Measurements from ENCODE around the gene TBX18. TPM values are rescaled to one million over a fixed set of nuclear protein-coding genes. Genes with fewer than 3 reads are reported as not detected.

The TBX18 gene
- total and polyA plus RNA-seq, 10 of the 15 experiments (the other 5 are each of a cell fraction or from before 2014, with no cell fraction given): 0.03 to 6.1 (median 0.17) TPM; not detected in 6

DNA sequence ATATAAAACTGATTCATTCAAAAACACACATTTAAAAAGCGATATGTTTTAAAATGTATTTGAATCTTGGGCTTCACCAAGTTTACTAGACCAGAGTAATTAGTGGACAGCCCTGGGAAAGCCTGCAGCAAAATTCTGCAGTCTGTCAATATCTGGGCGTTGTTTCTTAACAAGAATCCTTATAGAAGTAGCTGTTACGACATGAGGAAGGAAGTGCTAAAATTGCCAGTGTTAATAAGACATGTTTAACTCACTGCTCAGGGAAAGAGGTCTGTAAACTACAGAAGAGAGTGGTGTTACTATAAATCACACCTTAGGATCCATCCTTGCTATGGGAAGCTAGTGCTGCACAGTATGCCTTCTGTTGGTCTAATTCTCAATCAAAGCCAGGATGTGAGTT is 120.6 kb downstream of the TBX18 start:
- ChIA-PET CTCF (no interaction called here), POLR2A (no interaction called here), RAD21 (ENCODE audit: unreplicated experiment) (no interaction called here), SMC1A (ENCODE audit: uncharacterized antibody, unreplicated experiment) (interaction anchor here (0.8 to 1.2 kb wide), 2 partner anchors 28 to 75 kb away, joined by 3 to 4 read pairs; no protein-coding TSS in a partner anchor)
- H3K9ac ChIP-seq (ENCODE audit: control insufficient read depth, insufficient read depth, low read length): no peak overlapping the region
- intact Hi-C loops (cut with micrococcal nuclease; ENCODE audit: unreplicated experiment): no loop called here
- H3K27ac ChIP-seq (ENCODE audit: control insufficient read depth, insufficient read depth): no peak overlapping the region
- no TSS peak for BruUV-seq (replicated peaks)
- DNase-seq (ENCODE audit: low read depth, low spot score) (no peak), FAIRE-seq (no peak), ATAC-seq (no peak)
- no peaks in the 10 kb centered on the region for H4K20me1 ChIP-seq (ENCODE audit: control insufficient read depth, insufficient read depth)
- in situ Hi-C loops (cut with MboI): no loop called here
- H3K36me3 ChIP-seq (ENCODE audit: control insufficient read depth in 2 of 2, insufficient read depth in 2 of 2, low read length in 1 of 2): no peaks in the 10 kb centered on the region
- no peak for TF ChIP-seq HDAC2 (IDR thresholded peaks at IDR 0.05)
- TF ChIP-seq SP1 (IDR thresholded peaks at IDR 0.05; ENCODE audit: low read depth, low read length): no peak
- TF ChIP-seq, protein P1, sequence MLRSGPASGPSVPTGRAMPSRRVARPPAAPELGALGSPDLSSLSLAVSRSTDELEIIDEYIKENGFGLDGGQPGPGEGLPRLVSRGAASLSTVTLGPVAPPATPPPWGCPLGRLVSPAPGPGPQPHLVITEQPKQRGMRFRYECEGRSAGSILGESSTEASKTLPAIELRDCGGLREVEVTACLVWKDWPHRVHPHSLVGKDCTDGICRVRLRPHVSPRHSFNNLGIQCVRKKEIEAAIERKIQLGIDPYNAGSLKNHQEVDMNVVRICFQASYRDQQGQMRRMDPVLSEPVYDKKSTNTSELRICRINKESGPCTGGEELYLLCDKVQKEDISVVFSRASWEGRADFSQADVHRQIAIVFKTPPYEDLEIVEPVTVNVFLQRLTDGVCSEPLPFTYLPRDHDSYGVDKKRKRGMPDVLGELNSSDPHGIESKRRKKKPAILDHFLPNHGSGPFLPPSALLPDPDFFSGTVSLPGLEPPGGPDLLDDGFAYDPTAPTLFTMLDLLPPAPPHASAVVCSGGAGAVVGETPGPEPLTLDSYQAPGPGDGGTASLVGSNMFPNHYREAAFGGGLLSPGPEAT (IDR thresholded peaks at IDR 0.05; ENCODE audit: low read depth): no peak
- TF ChIP-seq RCOR1 (conservative IDR thresholded peaks at IDR 0.05; ENCODE audit: low read depth, low read length): no peak
- H3K79me2 ChIP-seq (ENCODE audit: control insufficient read depth, insufficient read depth, low read length): no peaks in the 10 kb centered on the region
- no peaks in the 10 kb centered on the region for H3K9me3 ChIP-seq (replicated peaks; ENCODE audit: control insufficient read depth, insufficient read depth, low read length)
- H3K4me2 ChIP-seq (ENCODE audit: control insufficient read depth, insufficient read depth): no peak overlapping the region
- no peaks in the 10 kb centered on the region for H3K4me1 ChIP-seq (ENCODE audit: control insufficient read depth, insufficient read depth, low read length)
- 0% methylated on average over 3 of the region's 3 CpGs for WGBS (ENCODE audit: insufficient coverage, insufficient replicate concordance, low lambda C conversion rate, missing lambda C conversion rate)
- H2AFZ ChIP-seq (ENCODE audit: control insufficient read depth, low read depth, low read length): no peak overlapping the region
- no peak overlapping the region for H3K4me3 ChIP-seq
- no peaks in the 10 kb centered on the region for H3K27me3 ChIP-seq (replicated peaks in 1 of 2; ENCODE audit: control insufficient read depth in 2 of 2, insufficient read depth in 2 of 2, low read length in 1 of 2)

DNA sequence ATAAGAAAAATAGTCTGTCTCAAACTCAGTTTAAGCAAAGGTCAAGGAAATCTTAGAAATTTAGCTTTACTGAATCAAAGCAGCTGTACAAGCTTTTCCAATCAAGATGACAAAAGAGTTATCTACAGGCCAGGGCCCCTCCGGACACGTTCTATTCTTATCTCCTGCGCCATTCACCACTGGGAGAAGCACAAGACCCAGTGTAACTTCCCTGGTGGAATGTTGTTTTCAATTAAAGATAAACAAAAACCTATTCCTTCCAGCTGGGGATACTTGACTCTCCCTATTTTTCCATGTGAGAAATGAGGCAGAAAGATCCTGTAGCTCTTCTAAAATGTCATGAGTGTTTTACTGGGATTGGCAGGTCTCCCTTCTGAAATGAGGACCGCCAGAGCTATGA is 123.3 kb downstream of the TBX18 start:
- SMC1A ChIA-PET (ENCODE audit: uncharacterized antibody, unreplicated experiment): interaction anchor here (0.9 to 1.9 kb wide), 4 partner anchors 26 to 218 kb away, joined by 3 to 5 read pairs (median 3); no protein-coding TSS in a partner anchor
- intact Hi-C loops (cut with micrococcal nuclease; ENCODE audit: unreplicated experiment): no loop called here
- Histone ChIP-seq H3K27me3 (replicated peaks in 1 of 2; ENCODE audit: control insufficient read depth in 2 of 2, insufficient read depth in 2 of 2, low read length in 1 of 2) (no peaks in the 10 kb centered on the region), H3K79me2 (ENCODE audit: control insufficient read depth, insufficient read depth, low read length) (no peaks in the 10 kb centered on the region), H2AFZ (ENCODE audit: control insufficient read depth, low read depth, low read length) (no peak overlapping the region), H3K9me3 (replicated peaks; ENCODE audit: control insufficient read depth, insufficient read depth, low read length) (no peaks in the 10 kb centered on the region), H3K36me3 (ENCODE audit: control insufficient read depth in 2 of 2, insufficient read depth in 2 of 2, low read length in 1 of 2) (no peaks in the 10 kb centered on the region), H3K9ac (ENCODE audit: control insufficient read depth, insufficient read depth, low read length) (no peak overlapping the region), H3K4me2 (ENCODE audit: control insufficient read depth, insufficient read depth) (no peak overlapping the region), H3K4me1 (ENCODE audit: control insufficient read depth, insufficient read depth, low read length) (no peaks in the 10 kb centered on the region), H4K20me1 (ENCODE audit: control insufficient read depth, insufficient read depth) (no peaks in the 10 kb centered on the region), H3K4me3 (no peak overlapping the region), H3K27ac (ENCODE audit: control insufficient read depth, insufficient read depth) (no peak overlapping the region)
- FAIRE-seq: no peak
- DNase-seq (ENCODE audit: low read depth, low spot score): no peak
- 5% methylated on average over 4 of the region's 4 CpGs for WGBS (ENCODE audit: insufficient coverage, insufficient replicate concordance, low lambda C conversion rate, missing lambda C conversion rate)
- no peak for ATAC-seq
- in situ Hi-C loops (cut with MboI): no loop called here
- RAD21 ChIA-PET (ENCODE audit: unreplicated experiment): no interaction called here
- CTCF ChIA-PET: interaction anchor here (0.7 to 1.2 kb wide), 2 partner anchors 15 to 213 kb away, joined by 3 to 5 read pairs; no protein-coding TSS in a partner anchor
- no TSS peak for BruUV-seq (replicated peaks)
- POLR2A ChIA-PET: no interaction called here
- TF ChIP-seq ZNF207 (IDR thresholded peaks at IDR 0.05; ENCODE audit: borderline replicate concordance): no peak
- TF ChIP-seq, protein P2, sequence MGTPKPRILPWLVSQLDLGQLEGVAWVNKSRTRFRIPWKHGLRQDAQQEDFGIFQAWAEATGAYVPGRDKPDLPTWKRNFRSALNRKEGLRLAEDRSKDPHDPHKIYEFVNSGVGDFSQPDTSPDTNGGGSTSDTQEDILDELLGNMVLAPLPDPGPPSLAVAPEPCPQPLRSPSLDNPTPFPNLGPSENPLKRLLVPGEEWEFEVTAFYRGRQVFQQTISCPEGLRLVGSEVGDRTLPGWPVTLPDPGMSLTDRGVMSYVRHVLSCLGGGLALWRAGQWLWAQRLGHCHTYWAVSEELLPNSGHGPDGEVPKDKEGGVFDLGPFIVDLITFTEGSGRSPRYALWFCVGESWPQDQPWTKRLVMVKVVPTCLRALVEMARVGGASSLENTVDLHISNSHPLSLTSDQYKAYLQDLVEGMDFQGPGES (IDR thresholded peaks at IDR 0.05): no peak
- TF ChIP-seq, protein P3, sequence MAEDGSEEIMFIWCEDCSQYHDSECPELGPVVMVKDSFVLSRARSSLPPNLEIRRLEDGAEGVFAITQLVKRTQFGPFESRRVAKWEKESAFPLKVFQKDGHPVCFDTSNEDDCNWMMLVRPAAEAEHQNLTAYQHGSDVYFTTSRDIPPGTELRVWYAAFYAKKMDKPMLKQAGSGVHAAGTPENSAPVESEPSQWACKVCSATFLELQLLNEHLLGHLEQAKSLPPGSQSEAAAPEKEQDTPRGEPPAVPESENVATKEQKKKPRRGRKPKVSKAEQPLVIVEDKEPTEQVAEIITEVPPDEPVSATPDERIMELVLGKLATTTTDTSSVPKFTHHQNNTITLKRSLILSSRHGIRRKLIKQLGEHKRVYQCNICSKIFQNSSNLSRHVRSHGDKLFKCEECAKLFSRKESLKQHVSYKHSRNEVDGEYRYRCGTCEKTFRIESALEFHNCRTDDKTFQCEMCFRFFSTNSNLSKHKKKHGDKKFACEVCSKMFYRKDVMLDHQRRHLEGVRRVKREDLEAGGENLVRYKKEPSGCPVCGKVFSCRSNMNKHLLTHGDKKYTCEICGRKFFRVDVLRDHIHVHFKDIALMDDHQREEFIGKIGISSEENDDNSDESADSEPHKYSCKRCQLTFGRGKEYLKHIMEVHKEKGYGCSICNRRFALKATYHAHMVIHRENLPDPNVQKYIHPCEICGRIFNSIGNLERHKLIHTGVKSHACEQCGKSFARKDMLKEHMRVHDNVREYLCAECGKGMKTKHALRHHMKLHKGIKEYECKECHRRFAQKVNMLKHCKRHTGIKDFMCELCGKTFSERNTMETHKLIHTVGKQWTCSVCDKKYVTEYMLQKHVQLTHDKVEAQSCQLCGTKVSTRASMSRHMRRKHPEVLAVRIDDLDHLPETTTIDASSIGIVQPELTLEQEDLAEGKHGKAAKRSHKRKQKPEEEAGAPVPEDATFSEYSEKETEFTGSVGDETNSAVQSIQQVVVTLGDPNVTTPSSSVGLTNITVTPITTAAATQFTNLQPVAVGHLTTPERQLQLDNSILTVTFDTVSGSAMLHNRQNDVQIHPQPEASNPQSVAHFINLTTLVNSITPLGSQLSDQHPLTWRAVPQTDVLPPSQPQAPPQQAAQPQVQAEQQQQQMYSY (CRISPR knock-in tag; IDR thresholded peaks at IDR 0.05): no peak
- no peak for TF ChIP-seq SUZ12 (IDR thresholded peaks at IDR 0.05; ENCODE audit: unreplicated experiment)
- no peak for TF ChIP-seq CREB1 (IDR thresholded peaks at IDR 0.05; ENCODE audit: low read depth)
- no peak for TF ChIP-seq ZNF24 (IDR thresholded peaks at IDR 0.05)
- no peak for TF ChIP-seq MYB (IDR thresholded peaks at IDR 0.05; ENCODE audit: borderline replicate concordance, low read depth, low read length)

Measured in GM12878 (cell line).